Glomerular visceral epithelial cell (primary cell): ENCODE results near the gene OR4F6.

Source experiments
- DNase-seq: peaks from one replicate; pipeline ENCODE4 v3.0.0-alpha.2; 2016; ENCODE audit errors: extremely low spot score

Gene OR4F6

DNA sequence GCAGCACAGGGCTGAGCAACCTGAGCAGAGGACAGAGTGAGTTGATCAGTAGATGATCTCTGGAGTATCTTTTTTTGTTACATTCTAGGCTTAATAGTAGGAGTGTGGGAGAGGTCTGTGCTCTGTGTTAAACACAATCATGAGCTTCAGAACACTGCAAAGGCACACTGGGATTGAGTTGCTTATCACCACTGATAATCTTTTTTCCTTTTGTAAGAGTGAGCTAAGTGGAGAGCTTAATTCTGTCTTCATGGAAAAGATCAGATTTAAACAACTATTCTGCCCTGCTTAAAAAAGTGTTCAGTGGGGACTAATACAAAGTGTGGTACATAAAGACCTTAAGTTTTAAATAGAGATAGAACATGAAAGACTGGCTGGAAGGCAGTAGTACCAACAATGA, 1.1 kb downstream of the OR4F6 start:
- DNase-seq: no peak

DNA sequence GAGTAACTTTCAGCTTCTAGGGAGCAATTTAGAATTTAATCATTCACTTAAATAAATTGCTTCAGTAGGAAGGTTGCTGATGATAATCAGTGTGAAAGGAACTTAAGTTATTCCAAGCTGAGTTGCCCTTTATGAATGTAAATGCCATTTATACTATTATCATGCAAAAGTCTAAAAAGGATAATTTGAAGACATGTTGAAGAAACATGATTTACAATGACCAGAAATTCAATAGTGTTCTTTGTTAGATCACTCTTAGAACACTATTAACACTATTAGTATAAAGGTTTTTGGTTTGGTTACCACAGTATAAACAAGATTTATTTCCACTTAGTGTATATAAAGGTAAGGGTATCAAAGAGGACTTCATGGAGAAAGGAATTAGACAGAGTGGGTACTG, 1.6 kb downstream of the OR4F6 start:
- DNase-seq: no peak

DNA sequence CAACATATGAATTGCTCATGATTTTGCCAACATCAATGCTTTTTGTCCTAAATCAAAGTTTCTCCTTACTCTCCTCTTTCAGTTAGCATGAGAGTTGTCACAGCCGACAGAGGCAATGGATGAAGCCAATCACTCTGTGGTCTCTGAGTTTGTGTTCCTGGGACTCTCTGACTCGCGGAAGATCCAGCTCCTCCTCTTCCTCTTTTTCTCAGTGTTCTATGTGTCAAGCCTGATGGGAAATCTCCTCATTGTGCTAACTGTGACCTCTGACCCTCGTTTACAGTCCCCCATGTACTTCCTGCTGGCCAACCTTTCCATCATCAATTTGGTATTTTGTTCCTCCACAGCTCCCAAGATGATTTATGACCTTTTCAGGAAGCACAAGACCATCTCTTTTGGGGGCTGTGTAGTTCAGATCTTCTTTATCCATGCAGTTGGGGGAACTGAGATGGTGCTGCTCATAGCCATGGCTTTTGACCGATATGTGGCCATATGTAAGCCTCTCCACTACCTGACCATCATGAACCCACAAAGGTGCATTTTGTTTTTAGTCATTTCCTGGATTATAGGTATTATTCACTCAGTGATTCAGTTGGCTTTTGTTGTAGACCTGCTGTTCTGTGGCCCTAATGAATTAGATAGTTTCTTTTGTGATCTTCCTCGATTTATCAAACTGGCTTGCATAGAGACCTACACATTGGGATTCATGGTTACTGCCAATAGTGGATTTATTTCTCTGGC, 2.5 kb downstream of the OR4F6 start:
- DNase-seq: no peak

DNA sequence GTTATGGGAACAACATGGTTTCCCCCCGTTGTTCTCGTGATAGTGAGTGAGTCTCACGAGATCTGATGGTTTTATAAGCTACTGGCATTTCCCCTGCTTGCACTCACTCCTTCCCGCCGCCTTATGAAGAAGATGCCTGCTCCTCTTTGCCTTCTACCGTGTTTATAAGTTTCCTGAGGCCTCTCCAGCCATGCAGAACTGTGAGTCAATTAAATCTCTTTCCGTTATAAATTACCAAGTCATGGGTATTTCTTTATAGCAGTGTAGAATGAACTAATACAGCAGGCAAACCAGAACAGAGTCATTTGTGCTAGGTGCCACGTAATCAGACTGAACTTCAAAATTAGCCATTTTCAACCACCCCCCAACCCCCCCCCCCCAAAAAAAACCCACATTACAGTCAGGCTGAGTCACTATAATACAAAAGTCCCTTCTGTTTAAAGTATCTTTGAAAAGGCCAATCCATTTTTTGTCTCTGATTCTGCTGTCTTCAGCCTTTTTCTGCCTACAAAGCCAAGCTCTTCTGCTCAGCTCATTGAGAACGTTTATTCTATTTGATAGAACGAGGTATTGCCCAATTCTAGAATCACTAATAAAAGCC, 4.1 kb downstream of the OR4F6 start:
- DNase-seq: peak; percentile 91

DNA sequence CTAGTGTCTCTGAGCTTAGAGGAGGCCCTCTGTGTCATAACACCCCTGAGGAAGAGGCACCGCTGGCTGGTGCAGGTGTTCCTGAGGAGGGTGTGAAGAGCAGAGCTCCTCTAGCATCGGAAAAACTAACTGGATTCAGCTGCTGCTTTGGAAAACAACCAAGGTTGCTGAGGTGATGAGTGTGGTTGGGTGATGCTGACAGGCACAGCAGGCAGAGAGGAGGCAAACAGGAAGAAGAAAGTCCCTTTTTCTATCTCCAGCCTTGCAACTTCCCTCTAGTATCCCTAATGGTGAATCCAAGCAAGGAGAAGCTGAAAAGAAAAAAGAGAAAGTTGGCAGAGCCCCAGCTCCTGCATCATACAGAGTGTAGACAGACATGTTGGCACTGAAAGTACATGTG, 4.9 kb downstream of the OR4F6 start:
- DNase-seq: peak; percentile 91

DNA sequence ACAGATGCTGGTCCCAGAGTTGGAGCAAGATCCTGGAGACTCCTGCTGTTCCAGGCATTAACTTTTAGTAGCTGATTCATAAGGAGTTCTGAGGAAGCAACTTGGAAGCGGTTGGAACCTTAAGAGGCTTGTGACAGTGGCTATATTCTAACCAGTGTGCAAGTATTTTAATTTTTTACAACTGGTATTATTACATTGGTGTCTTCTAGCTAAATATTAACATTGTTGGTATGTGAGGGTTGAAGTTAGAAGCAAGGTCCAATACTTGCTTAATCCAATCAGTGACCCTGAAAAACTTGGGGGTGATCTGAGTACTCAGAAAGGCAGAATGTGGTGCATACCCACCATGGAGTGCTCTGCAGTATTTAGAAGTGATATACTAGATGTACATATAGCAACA, 7.1 kb downstream of the OR4F6 start:
- DNase-seq: peak; percentile 40

DNA sequence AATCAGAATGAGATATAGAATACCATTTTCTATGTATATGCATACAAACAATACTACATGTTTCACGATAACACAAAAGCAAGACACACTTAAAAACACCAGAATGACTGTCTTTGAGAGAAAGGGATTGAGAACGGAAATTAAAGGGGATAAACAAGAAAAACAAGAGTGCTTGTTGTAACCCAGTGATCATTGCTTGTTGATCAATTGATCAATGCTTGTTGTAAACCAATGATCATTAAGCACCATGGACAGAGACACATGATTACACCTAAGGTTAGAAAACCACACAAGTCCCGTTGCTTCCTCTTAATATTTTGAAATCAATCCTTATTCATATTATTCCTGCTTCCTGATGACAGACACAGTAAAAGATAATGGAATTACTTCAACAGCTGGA, 7.6 kb downstream of the OR4F6 start:
- no peak for DNase-seq

DNA sequence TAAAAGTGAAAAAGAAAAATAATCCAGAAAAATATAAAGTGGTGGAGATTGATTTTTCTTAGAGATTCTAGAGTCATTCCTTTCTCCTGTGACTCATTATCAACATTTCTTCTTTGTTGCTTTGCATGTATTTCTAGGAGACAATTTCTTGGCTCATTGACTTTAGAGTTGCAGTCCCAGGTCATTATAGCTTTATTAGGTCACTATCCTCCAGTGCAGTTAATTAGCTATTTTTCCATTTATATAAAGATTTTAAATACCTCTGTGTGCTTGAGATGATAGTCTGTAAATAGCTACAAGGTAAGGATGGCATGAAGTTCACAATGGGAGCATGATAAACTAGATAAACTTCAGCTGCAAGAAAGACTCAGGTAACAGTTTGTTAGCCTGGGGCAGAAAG, 8.6 kb downstream of the OR4F6 start, which contains the start of gene OR4F15:
TSS of gene OR4F15 (plus strand) at position 301 of the 400 bp plus-strand sequence. CDS start 5,985 bp downstream, outside the sequence.
- no peak for DNase-seq

DNA sequence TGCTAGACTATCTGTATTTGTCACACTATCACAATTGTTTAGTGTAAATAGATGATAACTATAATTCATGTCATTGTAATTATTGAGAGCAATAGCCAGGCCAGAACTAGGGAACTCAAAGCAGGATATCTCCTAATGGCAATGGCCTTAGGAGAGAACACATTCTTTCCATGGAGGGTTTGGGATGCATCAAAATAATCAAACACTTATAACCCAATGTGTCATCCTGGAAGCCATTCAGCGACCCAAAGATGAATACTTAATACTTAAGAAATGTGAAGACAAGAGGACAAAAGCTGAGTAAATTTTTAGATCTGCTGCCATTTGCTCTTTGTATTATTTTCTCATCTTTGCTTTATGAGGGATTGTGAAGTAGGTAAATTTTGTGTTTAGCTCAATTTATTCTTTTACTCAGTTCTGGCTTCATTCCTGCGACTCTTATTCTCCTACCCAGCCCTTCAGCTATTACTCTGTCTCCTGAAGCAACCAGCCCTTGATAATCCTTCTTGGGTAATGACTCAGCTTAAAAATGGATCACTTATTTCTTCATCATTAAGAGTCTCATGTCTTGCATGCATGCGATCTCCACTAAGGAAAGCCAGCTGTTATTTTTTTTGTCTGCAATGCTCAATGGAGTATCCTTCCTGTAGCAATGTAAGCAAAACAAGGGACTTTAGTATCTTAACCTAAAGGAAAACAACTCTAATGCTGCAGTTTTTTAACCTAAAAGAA, 10.7 kb downstream of the OR4F6 start:
- DNase-seq: peak; percentile 77

DNA sequence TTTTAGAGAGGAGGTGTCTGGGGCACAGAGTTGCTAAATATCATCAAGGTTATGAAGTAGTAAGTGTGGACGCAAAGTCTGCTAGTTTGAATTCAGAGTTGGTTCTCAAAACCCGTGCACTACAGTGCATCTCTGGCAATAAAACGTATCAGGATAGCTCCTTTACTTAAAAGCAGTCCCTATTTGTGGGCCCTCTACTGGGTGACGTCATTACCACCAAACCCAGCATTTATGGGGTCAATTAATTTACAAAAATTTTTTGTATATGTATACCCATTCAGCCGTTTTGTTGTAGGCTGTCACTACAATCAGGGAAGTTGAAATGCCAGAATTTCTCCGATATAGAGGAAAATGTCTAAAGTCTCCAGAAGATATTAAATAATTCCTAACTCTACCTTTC, 17.5 kb downstream of the OR4F6 start:
- no peak for DNase-seq

DNA sequence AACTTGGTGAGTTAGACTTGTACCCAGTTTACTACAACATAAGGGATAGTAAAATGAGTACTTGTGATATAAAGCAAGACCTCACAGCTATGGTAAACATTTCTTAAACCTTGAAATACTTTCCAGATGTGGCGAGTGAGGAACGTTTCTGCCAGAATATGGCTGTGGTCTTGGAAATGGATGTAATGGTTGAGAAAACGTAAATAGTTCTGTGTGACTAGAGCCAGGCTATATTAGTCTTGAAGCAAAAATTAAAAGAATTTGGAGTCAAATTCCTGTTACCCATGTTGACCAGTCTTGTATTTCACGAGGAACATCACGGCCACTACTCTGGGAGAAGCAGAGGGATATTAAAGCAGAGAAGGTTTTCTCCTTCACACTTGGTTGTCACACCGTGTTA, 23.9 kb downstream of the OR4F6 start:
- no peak for DNase-seq

DNA sequence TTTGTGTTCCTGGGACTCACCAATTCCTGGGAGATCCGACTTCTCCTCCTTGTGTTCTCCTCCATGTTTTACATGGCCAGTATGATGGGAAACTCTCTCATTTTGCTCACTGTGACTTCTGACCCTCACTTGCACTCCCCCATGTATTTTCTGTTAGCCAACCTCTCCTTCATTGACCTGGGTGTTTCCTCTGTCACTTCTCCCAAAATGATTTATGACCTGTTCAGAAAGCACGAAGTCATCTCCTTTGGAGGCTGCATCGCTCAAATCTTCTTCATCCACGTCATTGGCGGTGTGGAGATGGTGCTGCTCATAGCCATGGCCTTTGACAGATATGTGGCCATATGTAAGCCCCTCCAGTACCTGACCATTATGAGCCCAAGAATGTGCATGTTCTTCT, 25.5 kb downstream of the OR4F6 start:
- no peak for DNase-seq

DNA sequence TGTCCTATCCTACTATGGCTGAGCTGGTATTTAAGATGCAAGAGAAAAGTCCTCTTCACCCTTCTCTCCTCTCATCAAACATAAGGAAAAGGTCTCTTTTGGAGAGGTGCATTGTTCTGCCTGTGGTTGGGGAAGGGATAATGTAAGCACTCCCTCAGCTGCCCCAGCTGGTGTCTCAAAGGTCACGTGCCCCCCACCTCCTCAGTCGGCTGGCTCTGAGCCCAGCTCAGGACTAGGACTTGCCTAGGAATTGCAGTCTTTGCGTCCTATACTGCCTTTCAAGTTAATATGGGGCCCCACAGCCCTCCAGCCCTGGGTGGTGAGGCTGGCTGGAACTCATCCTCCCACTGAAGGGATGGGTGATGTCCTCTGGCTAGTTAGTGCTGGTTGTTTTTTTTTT, 38.3 kb downstream of the OR4F6 start:
- DNase-seq: no peak

DNA sequence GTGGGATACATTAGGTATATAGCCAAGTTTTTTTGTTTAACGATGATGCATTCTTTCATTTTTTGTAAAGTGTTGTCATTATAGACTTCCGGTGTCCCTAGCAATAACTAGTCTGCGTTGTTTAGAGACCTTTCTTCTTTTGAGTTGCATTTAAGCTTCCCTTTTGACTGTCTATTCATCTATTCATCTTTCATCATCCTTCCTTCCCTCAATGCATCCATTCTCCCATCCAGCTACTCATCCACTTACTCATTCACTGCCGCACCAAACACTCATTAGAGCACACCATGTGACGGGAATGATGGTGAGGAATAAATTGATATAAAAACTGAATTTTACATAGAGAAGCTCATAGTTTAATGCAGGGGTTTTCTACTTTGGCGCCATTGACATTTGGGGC, 41.6 kb downstream of the OR4F6 start:
- DNase-seq: no peak

DNA sequence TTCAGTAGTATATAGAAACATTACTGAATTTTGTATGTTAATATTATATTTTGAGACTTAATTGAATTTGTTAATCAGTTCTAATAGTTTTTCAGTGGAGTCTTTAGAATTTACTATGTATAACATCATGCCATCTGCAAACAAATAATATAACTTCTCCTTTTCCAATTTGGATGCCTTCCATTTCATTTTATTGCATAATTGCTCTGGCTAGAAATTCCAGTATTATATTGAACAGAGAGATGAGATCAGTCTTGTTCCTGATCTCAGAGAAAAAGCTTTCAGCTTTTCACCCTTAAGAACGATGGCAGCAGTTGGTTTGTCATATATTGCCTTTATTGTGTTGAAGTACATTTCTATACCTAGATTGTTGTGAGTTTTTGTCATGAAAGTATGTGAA, 49.0 kb downstream of the OR4F6 start:
- DNase-seq: no peak
